ENCODE results near the gene SNX2. TPM values are rescaled to one million over a fixed set of nuclear protein-coding genes. Genes with fewer than 3 reads are reported as not detected.
A peak's percentile ranks its signal among the peaks of the same experiment; 100 is the strongest.

SNX2 gene
- total RNA-seq, 1 donor from 2014 or later = 105 TPM

- no peak for DNase-seq
Measured at GRCh38 chr5:122773619-122774018, 1.3 kb upstream of the SNX2 start.

- no peak for DNase-seq
Measured at GRCh38 chr5:122774519-122774860, 390 bp upstream of the SNX2 start.

- peak; percentile 52 for DNase-seq
Measured at GRCh38 chr5:122775550-122776542, 966 bp downstream of the SNX2 start.

- DNase-seq = no peak
Measured at GRCh38 chr5:122778157-122778556, 3.3 kb downstream of the SNX2 start.

- DNase-seq = no peak
Measured at GRCh38 chr5:122779451-122779850, 4.6 kb downstream of the SNX2 start.

- DNase-seq = no peak
Measured at GRCh38 chr5:122780296-122780695, 5.4 kb downstream of the SNX2 start.

GRCh38 chr5:122781465-122781864 is 6.6 kb downstream of the SNX2 start:
- no peak for DNase-seq

- DNase-seq = no peak
Measured at GRCh38 chr5:122785294-122785693, 10.4 kb downstream of the SNX2 start.

- DNase-seq = no peak
Measured at GRCh38 chr5:122788371-122788770, 13.5 kb downstream of the SNX2 start.

- DNase-seq = no peak
Measured at GRCh38 chr5:122788996-122789395, 14.1 kb downstream of the SNX2 start.

GRCh38 chr5:122789461-122790171 is 14.7 kb downstream of the SNX2 start:
- DNase-seq = no peak

- no peak for DNase-seq
Measured at GRCh38 chr5:122790354-122791103, 15.6 kb downstream of the SNX2 start.

GRCh38 chr5:122805481-122805880 is 30.6 kb downstream of the SNX2 start:
- no peak for DNase-seq

GRCh38 chr5:122810405-122810804 is 35.5 kb downstream of the SNX2 start:
- no peak for DNase-seq

GRCh38 chr5:122815218-122815767 is 40.4 kb downstream of the SNX2 start:
- no peak for DNase-seq

- no peak for DNase-seq
Measured at GRCh38 chr5:122816756-122817155, 41.9 kb downstream of the SNX2 start.

GRCh38 chr5:122831984-122832383 is 57.1 kb downstream of the SNX2 start:
- no peak for DNase-seq

- no peak for DNase-seq
Measured at GRCh38 chr5:122835681-122836080, 60.8 kb downstream of the SNX2 start.

GRCh38 chr5:122836947-122837346 is 62.1 kb downstream of the SNX2 start:
- no peak for DNase-seq

- DNase-seq = no peak
Measured at GRCh38 chr5:122839731-122840130, 64.9 kb downstream of the SNX2 start.

- DNase-seq = no peak
Measured at GRCh38 chr5:122842016-122842580, 67.2 kb downstream of the SNX2 start.

- DNase-seq = peak; percentile 20
Measured at GRCh38 chr5:122844136-122844909, 69.4 kb downstream of the SNX2 start.
